Measurements from ENCODE around the gene JMJD1C.

Gene JMJD1C

GRCh38 chr10:63481815-63482421 lies 16.1 kb upstream of the JMJD1C start:
- DNase-seq (ENCODE audit: low read depth in 2 of 2), result no peak

DNA sequence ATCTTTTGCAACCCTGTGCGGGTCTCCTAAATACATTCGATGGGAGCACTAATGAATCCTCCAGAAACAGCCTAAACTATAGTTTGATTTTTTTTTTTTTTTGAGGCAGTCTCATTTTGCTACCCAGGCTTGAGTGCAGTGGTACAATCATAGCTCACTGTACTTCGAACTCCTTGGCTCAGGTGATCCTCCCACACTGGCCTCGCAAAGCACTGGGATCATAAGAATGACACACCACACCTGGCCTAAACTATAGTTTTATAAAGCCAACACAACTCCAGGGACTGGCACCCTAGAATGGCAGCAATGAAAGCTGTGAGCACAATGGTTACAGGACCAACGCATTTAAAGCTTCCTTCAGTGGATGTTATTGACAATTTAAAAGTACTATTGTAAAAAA lies 14.5 kb upstream of the JMJD1C start:
- DNase-seq (ENCODE audit: low read depth in 2 of 2), result no peak

- no peak for DNase-seq (ENCODE audit: low read depth in 2 of 2)
Observed at GRCh38 chr10:63478564-63478963, 12.8 kb upstream of the JMJD1C start.

- no peak for DNase-seq (ENCODE audit: low read depth in 2 of 2)
Observed at GRCh38 chr10:63477927-63478326, 12.2 kb upstream of the JMJD1C start.

- no peak for DNase-seq (ENCODE audit: low read depth in 2 of 2)
Observed at GRCh38 chr10:63474488-63474887, 8.7 kb upstream of the JMJD1C start.

GRCh38 chr10:63470928-63471327 lies 5.2 kb upstream of the JMJD1C start:
- DNase-seq (ENCODE audit: low read depth in 2 of 2), result no peak

GRCh38 chr10:63468947-63469346 lies 3.2 kb upstream of the JMJD1C start:
- DNase-seq (ENCODE audit: low read depth in 2 of 2), result no peak

- no peak for DNase-seq (ENCODE audit: low read depth in 2 of 2)
Observed at GRCh38 chr10:63467841-63468240, 2.1 kb upstream of the JMJD1C start.

GRCh38 chr10:63466144-63466935 lies 563 bp upstream of the JMJD1C start:
- DNase-seq (ENCODE audit: low read depth in 2 of 2), result peak in 1 of 2 donors; percentile 14

DNA sequence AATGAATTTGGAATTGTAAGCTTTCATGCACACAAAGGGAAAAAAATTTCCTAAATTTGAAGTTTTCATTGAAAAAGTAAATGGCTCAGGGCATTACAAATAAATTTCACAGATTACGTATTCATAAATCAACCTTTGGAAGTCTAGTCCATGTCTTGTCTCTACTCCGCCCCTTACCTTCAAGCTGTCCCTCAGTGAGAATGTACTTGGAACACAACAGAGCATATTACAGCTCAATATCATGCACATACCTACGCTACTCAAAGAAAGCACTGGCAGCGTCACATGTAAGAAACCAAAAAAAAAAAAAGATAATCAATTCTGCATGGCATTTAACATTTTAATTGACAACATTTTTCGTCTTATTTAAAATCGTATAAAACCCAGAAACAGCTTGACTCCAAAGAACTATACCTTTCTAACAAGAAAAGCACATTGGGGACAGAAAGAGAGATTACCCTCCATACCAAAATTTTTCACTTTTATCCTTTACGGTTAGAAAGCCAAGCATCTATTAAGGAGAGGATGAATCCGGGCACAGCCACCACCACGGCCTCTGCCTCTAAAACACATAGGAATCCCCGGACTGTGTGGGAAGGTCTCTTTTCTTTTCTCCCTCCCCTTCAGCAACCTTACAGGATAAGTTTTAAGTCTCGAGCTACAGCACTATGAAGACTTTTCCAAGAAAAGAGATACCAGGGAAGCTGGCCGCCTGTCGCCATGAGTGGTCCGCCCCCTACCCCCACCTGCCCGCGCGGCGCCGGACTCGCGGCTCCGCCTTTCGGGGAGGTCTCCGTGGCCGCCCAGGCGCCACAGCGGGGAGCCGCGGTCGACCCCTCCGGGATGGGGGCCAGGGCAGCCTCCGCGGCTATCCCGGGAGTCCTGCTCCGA lies 1.1 kb downstream of the JMJD1C start:
- DNase-seq (ENCODE audit: low read depth in 2 of 2), result peak in 1 of 2 donors; percentile 12

DNA sequence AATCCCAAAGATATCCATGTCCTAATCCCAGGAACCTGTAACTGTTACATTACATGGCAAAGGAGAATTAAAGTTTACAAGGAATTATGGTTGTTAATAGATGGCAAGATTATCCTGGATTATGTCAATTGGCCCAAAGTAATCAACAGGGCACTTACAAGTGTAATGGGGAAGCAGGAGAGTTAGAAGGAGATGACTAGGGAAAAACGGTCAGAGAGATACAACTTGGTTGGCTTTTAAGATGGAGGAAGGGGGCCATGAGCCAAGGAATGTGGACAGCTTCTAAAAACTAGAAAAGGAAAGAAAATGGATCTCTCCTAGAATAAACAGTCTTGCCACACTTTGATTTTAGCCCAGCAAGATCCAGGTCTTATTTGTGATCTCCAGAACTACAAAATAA lies 3.3 kb downstream of the JMJD1C start:
- no peak for DNase-seq (ENCODE audit: low read depth in 2 of 2)

DNA sequence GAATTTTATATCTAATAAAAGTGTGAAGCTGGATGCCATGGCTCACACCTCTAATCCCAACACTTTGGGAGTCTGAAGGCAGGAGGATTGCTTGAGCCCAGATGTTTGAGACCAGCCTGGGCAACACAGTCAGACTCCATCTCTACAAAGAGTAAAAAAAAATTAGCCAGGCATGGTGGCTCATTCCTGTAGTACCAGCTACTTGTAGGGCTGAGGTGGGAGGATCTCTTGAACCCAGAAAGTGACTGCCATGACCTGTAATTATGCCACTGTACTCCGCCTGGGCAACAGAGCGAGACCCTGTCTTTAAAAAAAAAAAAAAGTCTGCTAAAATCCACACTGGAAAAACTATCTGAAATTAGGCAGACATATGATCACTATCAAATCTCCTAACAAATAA lies 7.6 kb downstream of the JMJD1C start:
- no peak for DNase-seq (ENCODE audit: low read depth in 2 of 2)

GRCh38 chr10:63457594-63457993 lies 8.2 kb downstream of the JMJD1C start:
- no peak for DNase-seq (ENCODE audit: low read depth in 2 of 2)

GRCh38 chr10:63456437-63457210 lies 9.2 kb downstream of the JMJD1C start:
- no peak for DNase-seq (ENCODE audit: low read depth in 2 of 2)

DNA sequence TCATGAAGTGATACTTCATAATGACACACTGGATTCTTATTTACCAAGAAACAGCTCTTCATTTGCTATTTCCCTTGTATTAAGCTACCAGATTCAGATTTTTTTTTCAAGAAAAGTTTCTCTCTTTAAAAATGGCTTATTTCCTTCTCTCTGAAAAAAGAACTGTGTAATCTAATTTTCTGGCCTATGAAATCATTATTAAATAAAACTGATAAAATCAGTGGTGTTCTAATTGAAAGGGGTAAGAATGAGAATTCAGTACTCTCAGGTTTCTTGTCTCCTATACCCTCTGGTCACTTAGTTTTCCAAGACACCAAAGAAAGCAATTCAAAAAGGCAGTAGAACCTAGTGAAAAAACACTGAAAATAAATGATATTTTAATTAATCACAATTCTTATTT lies 10.3 kb downstream of the JMJD1C start:
- DNase-seq (ENCODE audit: low read depth in 2 of 2), result no peak

DNA sequence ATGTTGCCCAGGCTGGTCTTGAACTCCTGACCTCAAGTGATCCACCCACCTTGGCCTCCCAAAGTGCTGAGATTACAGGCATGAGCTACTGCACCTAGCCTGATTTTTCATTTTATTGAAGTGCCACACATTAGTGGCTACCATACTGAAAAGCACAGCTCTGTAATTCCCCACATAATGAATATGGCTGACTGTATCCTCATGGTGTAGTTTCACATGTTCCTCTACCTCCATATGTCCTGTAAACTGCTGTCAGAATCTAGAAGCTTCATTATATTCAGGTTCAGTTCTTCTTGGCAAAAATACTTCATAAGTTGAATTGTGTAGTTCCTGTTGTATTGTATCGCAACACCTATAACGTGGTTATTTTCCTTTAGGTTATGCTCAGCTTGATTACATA lies 11.1 kb downstream of the JMJD1C start:
- DNase-seq (ENCODE audit: low read depth in 2 of 2), result no peak

DNA sequence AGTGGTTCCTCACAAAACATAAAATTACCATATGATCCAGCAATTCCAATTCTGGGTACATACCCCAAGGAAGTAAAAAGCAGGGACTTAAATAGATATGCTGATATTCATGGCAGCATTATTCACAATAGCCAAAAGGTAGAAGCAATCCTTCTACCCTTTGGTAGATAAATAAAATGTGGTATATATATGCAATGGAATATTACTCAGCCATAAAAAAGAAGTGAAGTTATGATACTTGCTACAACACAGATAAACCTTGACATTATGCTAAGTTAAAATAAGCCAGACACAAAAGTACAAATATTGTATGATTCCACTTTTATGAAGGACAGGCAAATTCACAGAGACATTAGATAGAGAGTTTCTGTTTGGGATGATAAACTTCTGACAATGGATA lies 13.3 kb downstream of the JMJD1C start:
- no peak for DNase-seq (ENCODE audit: low read depth in 2 of 2)

GRCh38 chr10:63446716-63447440 lies 18.9 kb downstream of the JMJD1C start:
- no peak for DNase-seq (ENCODE audit: low read depth in 2 of 2)

DNA sequence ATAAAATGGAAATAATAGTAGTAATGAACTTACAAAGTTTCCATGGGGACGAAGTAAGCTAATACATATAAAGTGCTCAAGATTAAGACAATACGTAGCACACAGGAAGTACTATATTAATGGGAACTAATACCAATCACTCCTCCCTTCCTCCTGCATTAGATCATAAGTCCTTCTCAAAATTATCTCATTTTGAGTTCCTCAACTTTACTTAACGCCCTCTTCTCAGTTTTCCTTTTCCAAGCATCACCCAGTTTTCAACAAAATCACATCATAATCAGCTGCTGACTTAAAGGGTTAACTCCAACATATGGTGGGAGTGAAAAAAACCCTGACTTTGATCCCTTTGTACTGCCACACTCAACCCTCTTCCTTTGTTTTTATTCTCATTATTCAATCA lies 24.4 kb downstream of the JMJD1C start:
- DNase-seq (ENCODE audit: low read depth in 2 of 2), result no peak

DNA sequence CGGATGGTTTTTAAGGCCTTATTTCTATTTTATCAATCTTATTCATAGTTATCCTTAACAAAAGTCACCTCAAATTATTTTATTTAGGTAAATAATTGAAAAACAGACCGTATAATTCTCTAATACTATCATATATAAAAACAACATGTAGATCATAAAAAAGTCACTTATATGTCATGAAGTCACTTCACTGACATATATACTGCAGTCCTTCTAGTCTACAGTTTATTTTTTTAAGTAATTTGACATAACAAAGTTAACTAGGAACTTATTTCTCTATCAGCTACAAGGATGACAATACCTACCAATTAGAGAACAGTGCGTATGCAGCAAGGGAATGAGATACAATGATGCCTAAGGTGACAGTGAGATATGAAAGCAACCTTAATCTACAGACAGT lies 26.2 kb downstream of the JMJD1C start:
- no peak for DNase-seq (ENCODE audit: low read depth in 2 of 2)

All from stimulated activated CD4-positive, alpha-beta T cell treated with anti-CD3 and anti-CD28 coated beads, Interleukin-4, amount 100 ng/mL, for 48 hours (primary cell).